Activated CD8-positive, alpha-beta T cell treated with anti-CD3 and anti-CD28 coated beads for 36 hours (primary cell): ENCODE data around the gene SPPL2C. TPM values are rescaled to one million over a fixed set of nuclear protein-coding genes. Genes with fewer than 3 reads are reported as not detected.

ENCODE experiments used
- ATAC-seq: fragments of 200-7000 bp; cut with Tn5 transposase; one replicate; pipeline ENCODE4 v1.10.0; 2021; ENCODE audit warnings: mild to moderate bottlenecking, moderate library complexity
- CTCF ChIA-PET: fragments of 350-600 bp; sonication (Branson Sonifier 250); formaldehyde crosslinking; loops from one replicate; lab custom pipeline; 2021; ENCODE audit warnings: antibody characterized with exemption; lab: Charles Lee
- POLR2A ChIA-PET: fragments of 350-600 bp; sonication (Branson Sonifier 250); formaldehyde crosslinking; loops from one replicate; lab custom pipeline; 2021; ENCODE audit warnings: antibody characterized with exemption; lab: Charles Lee
- DNase-seq: peaks from one replicate; pipeline ENCODE4 v3.0.0-alpha.2; 2020
- H3K27ac Mint-ChIP-seq: one replicate; pipeline ENCODE4 v1.8.0; 2021; ENCODE audit warnings: mild to moderate bottlenecking, mixed read lengths
- H3K27me3 Mint-ChIP-seq: one replicate; pipeline ENCODE4 v1.8.0; 2021; ENCODE audit warnings: mixed read lengths
- H3K36me3 Mint-ChIP-seq: one replicate; pipeline ENCODE4 v1.8.0; 2021; ENCODE audit warnings: low read depth, mixed read lengths
- H3K4me1 Mint-ChIP-seq: one replicate; pipeline ENCODE4 v1.8.0; 2021; ENCODE audit warnings: low read depth, mixed read lengths
- H3K4me3 Mint-ChIP-seq: one replicate; pipeline ENCODE4 v1.8.0; 2021; ENCODE audit warnings: mild to moderate bottlenecking, moderate library complexity, mixed read lengths
- H3K9me3 Mint-ChIP-seq: one replicate; pipeline ENCODE4 v1.8.0; 2021; ENCODE audit warnings: mixed read lengths
- CTCF ChIP-seq: fragments of 200-600 bp; IDR thresholded peaks from one replicate; pipeline ENCODE4 v1.8.0; 2022; ENCODE audit warnings: antibody characterized with exemption, mild to moderate bottlenecking
- intact Hi-C: fragments of 100-400 bp; cut with micrococcal nuclease; formaldehyde crosslinking; loops from one replicate; pipeline ENCODE4 v1.10.0; 2022
- total RNA-seq, 2 experiments: library from RNA; stranded (reverse); gene quantifications; one replicate each; pipeline ENCODE4 v1.2.3, GENCODE V29; 2021

SPPL2C gene
- total RNA-seq, 2 experiments from 2014 or later = not detected

GRCh38 chr17:45835481-45835880, 9.2 kb upstream of the SPPL2C start:
- ATAC-seq (no peak), DNase-seq (no peak)
- intact Hi-C loops = no loop called here
- H3K36me3 Mint-ChIP-seq = no peaks in the 10 kb centered on the region
- no peak overlapping the region for H3K27ac Mint-ChIP-seq
- ChIA-PET POLR2A (no interaction called here), CTCF (interaction anchor here (1.4 to 2.4 kb wide), 3 partner anchors 17 to 195 kb away, joined by 3 to 14 read pairs (median 3); no protein-coding TSS in a partner anchor)
- no peak for TF ChIP-seq CTCF
- no peaks in the 10 kb centered on the region for H3K4me1 Mint-ChIP-seq
- H3K27me3 Mint-ChIP-seq = no peaks in the 10 kb centered on the region
- H3K9me3 Mint-ChIP-seq = no peaks in the 10 kb centered on the region
- no peak overlapping the region for H3K4me3 Mint-ChIP-seq

- ATAC-seq (no peak), DNase-seq (no peak)
- CTCF ChIA-PET = interaction anchor here (1.0 to 2.4 kb wide), 4 partner anchors 16 to 196 kb away, joined by 3 to 14 read pairs (median 3); no protein-coding TSS in a partner anchor
- intact Hi-C loops = no loop called here
- Mint-ChIP-seq H3K4me1 (no peaks in the 10 kb centered on the region), H3K36me3 (no peaks in the 10 kb centered on the region), H3K27ac (no peak overlapping the region), H3K27me3 (no peaks in the 10 kb centered on the region), H3K4me3 (no peak overlapping the region), H3K9me3 (no peaks in the 10 kb centered on the region)
- TF ChIP-seq CTCF = no peak
- POLR2A ChIA-PET = no interaction called here
Measured at GRCh38 chr17:45836047-45837044, 8.3 kb upstream of the SPPL2C start.

GRCh38 chr17:45837187-45837586, 7.5 kb upstream of the SPPL2C start:
- Mint-ChIP-seq H3K4me1 (no peaks in the 10 kb centered on the region), H3K27ac (no peak overlapping the region), H3K9me3 (no peaks in the 10 kb centered on the region), H3K27me3 (no peaks in the 10 kb centered on the region), H3K36me3 (no peaks in the 10 kb centered on the region), H3K4me3 (no peak overlapping the region)
- DNase-seq = no peak
- POLR2A ChIA-PET = no interaction called here
- CTCF ChIA-PET = interaction anchor here (1.0 to 2.4 kb wide), 2 partner anchors 111 to 197 kb away, joined by 3 to 14 read pairs; no protein-coding TSS in a partner anchor
- no peak for ATAC-seq
- no peak for TF ChIP-seq CTCF
- intact Hi-C loops = no loop called here

- ATAC-seq (no peak), DNase-seq (no peak)
- no peak for TF ChIP-seq CTCF
- H3K4me3 Mint-ChIP-seq = no peak overlapping the region
- no peak overlapping the region for H3K27ac Mint-ChIP-seq
- ChIA-PET POLR2A (no interaction called here), CTCF (interaction anchor here (1.0 to 2.4 kb wide), 3 partner anchors 14 to 197 kb away, joined by 3 to 14 read pairs (median 7); no protein-coding TSS in a partner anchor)
- intact Hi-C loops = no loop called here
- no peaks in the 10 kb centered on the region for H3K4me1 Mint-ChIP-seq
- no peaks in the 10 kb centered on the region for H3K27me3 Mint-ChIP-seq
- H3K9me3 Mint-ChIP-seq = no peaks in the 10 kb centered on the region
- no peaks in the 10 kb centered on the region for H3K36me3 Mint-ChIP-seq
Measured at GRCh38 chr17:45837603-45838002, 7.1 kb upstream of the SPPL2C start.
